PC-3 (cell line): Measurements from ENCODE around the gene PDE4DIP.
"Not testable (repeated sequence)": the region's sequence is repeated elsewhere in the genome, so short reads cannot be mapped to it uniquely, and the experiment has no call there.

Experiments
- CTCF ChIP-seq: fragments of 300-600 bp; sonication (generic); conservative IDR thresholded peaks from 2 replicates; pipeline ENCODE4 v1.5.1; 2017; ENCODE audit warnings: antibody characterized with exemption, low read depth, mild to moderate bottlenecking, low read length
- EZH2phosphoT487 ChIP-seq: fragments of 300-600 bp; sonication (generic); IDR thresholded peaks from 2 replicates; pipeline ENCODE4 v1.6.1; 2018; ENCODE audit warnings: mild to moderate bottlenecking, antibody characterized with exemption, low read length, borderline replicate concordance

DNA sequence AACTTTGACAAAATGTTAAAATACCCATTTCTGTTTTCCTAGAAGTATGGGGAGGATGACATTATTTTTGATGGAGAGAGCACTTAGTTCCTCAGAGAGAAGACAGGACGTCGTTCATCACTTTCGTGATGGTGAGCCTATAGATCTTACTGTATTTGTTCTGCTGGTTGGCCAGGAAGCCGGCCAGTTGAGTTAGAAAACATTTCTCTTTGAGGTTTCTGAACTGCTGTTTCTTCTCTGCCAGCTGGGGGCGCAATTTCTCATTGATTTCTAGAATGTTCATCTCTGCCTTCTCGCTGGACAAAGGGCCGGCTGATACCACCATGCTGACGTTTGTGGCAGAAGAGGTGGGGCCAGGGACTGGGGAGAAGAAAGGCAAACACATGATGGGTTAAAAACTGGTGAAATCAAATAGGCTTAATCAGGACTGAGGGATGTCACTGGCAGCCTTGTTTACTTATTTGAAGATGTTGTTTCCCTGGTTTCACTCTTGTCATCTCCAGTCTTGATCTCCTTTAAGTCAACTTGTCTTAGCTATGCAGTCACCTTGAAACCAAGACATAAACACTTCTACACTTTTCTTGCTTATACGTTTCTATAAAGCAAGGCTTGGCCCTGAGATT, 231.4 kb downstream of the PDE4DIP start:
- TF ChIP-seq EZH2phosphoT487, CTCF: not testable (repeated sequence)
